Skin of body (tissue), 2 donors: ENCODE measurements around the gene CTSD. TPM values are rescaled to one million over a fixed set of nuclear protein-coding genes. Genes with fewer than 3 reads are reported as not detected.

Source experiments
- DNase-seq: peaks from one replicate; lab custom pipeline; 2025; lab: John Stamatoyannopoulos, UW
- total RNA-seq: library from RNA; depleted of rRNA; stranded (reverse); fragments of >200 nt; gene quantifications from one replicate; pipeline ENCODE4 v1.2.3, GENCODE V29; 2014

CTSD gene
- total RNA-seq, 1 donor from 2014 or later, result 118 TPM

DNA sequence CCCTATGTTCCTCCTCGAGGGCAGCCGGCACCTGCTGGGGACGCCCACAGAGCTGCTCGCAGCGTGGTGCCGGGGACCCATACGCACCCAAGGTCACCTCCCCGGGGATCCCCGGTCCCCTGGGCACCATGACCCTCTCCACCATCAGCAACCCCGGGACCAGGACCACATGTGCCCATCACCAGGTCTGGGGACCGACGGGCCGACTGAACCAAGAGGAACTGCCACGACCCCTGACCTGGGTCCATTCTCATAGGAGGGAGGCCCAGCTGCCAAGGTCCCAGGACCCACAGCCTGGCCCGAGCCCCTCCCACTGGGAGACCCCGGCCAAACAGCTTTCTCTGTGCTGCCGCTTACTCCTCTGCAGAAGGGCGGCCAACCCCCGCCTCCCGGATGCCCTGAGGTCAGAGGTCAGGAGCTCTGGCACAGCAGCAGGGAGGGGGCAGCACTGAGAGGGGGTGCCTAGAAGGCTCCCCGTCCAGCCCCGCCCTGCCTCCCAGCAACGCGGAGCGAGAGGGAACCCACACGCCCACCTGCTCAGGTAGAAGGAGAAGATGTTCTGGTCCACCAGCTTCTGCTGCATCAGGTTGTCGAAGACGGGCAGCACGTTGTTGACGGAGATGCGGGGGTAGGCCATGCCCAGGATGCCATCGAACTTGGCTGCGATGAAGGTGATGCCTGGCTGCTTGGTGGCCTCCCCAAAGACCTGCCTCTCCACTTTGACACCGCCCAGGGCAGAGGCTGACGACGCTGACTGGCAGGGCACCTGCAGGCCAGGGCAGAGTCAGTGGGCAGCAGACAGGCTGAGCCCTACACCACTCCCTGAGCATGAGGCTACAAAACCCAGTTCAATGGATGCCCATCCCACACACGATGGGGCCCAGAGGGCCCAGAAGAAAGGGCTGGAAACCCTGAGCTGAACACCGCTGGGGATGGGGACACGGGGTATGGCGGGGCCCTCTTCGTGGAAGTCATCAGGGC lies 6.6 kb downstream of the CTSD start:
- no peak for DNase-seq

DNA sequence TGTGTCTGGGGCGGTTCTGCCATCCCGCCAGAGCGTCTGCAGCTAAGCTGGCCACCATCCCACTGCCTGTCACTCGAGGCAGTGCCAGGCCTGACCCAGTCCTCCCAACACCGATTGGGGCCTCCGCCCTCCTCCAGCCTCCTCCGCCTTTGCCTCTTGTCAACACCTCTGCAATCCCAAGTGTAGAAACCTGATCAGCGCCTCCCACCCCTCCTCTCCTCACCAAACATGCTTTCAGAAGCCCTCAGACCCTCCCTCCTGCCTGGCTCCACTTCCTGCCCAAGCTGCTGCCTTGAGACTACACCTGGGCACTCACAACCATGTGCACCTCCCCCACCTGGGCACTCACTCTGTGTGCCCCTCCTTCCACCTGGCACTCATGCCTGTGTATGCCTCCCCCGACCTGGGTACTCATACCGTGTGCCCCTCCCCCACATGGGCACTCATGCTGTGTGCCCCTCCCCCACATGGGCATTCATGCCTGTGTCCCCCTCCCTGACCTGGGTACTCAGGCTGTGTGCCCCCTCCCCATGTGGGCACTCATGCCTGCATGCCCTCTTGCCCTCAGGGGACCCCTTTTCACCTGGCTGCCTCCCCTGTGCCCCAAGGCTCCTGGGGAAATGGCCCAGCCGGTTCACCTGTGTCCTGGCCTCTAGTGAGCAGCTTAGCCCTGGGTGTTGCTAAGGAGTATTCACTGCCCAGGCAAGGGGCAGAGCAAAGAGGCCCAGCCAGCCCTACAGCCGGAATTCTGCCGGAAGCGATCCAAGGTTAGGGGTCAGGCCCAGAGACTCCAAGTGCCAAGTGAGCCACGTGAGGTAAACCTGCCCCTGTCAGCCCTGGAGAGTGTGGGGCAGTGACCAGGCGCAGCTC lies 7.8 kb downstream of the CTSD start:
- no peak for DNase-seq

DNA sequence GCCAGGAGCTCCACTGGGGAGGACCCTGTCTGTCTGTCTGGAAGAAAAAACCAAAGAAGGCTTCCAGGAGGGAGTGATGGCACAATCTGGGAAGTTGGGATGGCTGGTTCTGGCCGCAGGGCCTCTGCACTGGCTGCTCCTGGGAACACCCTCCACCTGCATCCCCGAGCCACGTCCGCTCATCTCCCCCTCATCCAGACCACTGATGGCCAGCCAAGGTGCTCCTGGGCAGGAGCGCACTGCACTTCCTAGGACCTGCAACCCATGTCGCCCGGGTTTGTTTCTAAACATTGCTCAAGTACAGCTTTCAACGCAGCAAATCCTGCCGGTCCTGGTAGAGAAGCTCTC lies 8.4 kb downstream of the CTSD start:
- no peak for DNase-seq

DNA sequence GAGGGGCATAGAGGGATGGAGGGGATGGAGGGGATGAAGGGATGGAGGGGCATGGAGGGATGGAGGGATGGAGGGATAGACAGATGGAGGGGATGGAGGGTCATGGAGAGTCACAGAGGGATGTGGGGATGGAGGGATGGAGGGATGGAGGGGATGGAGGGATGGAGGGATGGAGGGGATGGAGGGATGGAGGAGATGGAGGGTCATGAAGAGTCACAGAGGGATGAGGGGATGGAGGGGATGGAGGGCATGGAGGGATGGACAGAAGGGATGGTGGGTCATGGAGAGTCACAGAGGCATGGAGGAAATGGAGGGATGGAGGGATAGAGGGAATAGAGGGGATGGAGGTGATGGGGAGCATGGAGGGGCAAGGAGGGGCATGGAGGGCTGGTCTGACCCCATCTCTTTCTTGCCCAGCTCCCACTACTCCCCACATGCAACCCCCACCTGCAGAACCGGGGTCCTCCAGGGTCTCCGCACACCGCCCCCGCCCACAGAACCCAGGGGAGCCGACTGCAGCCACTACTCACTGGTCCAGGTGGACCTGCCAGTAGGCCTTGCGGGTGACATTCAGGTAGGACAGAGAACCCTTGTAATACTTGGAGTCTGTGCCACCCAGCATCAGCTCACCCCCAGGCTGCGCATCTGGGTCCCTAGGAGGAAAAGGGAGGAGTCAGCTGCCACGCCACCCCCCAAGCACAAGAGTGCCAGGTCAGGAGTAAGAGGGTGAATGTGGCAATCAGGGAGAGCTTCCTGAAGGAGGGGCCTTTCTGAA lies 9.2 kb downstream of the CTSD start:
- no peak for DNase-seq

DNA sequence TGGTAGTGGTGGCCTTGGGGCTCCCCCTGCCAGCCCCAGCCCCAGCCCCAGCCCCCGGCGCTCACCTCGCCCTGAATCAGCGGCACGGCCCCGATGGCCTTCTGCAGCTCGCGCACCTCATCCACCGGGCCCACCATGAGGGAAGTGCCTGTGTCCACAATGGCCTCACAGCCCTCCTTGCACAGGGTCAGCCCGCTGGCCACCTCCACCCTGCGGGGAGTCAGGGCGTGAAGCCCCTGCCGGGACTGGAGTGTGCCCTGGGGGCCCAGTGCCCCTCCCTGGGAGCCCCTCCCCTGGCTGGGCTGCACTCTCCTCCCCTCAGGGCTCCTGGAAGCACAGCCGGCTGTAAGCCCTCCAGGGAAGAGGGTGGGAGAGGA lies 9.8 kb downstream of the CTSD start:
- no peak for DNase-seq

DNA sequence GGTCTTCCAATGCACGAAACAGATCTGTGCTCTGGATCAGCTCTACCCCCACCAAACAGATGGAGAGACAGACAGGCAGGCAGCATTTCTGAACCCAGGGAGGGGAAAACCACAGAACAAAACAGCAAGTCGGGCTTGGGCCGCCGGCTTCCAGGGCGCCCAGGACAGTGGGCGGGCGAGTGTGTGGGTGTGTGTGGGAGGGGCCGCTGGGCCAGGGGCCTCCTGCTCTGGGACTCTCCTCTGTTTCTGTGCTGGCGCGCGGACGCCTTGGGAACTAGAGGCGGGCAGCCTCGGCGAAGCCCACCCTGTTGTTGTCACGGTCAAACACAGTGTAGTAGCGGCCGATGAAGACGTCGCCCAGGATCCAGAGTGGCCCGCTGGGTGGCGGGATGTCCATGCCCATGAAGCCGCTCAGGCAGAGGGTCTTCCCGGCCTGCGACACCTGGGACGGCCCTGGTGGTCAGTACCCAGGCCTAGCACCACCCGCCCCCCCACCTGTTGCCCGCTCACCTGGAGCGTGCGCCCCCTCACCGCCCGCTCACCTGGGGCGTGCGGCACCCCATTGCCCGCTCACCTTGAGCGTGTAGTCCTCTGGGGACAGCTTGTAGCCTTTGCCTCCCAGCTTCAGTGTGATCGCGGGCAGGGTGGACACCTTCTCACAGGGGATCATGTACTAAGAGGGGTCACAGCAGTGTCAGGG lies 10.3 kb downstream of the CTSD start:
- no peak for DNase-seq

DNA sequence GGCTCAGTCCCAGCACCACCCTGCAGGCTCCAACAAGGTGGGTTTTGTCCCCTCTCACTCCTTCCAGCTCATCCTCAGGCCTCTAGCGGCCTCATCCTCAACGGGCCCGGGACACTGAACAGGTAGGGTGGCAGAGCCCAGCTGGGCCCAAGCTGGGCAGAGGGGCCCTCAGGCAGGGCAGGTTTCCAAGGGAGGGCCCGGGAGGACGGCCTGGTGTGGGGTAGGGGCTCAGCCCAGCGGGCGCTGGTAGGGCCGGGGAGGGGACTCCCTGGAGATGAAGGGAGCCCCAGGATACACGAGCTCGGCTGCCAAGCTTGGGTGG lies 10.9 kb downstream of the CTSD start:
- DNase-seq, result no peak

DNA sequence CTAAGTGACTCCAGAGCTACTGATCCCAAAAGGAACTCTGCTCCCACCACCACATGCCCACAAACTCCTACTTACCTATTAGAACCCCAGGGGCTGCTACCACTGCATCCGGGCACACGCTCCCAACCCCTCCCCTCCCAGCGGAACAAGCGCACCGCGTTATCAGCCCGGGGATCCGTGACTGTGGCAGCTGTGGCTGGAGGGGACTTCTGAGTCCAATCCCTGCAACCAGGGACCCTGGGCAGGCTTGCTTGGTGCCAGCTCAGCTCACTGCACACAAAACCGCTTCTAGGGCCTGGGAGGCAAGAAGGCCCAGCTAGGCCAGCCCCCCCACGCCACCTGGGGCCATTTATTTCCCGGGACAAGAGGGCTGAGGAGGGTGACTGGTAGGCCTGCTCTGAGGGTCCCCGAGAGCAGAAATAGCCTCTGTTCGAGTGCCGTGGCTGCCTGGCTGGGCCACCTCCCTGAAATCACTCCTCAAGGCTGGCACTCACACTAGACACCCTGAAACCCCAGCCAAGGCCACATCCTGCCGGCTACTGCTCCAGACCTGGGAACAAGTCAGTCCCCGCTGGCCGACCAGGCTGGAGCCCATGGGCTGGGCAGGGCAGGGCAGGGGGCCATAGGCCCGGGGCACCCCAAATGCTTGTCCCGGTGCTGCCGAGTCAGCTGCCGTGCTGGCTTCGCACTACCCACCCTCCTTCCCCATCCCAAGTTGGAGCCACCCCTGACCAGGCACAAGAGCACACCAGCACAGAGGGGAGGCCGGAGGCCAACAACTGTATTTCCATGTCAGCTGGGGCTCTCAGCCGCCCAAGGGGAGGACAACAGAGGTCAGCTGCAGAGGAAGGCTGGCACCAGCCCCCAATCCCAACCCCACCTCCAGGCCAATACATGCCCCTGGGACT lies 11.5 kb downstream of the CTSD start:
- DNase-seq, result no peak

DNA sequence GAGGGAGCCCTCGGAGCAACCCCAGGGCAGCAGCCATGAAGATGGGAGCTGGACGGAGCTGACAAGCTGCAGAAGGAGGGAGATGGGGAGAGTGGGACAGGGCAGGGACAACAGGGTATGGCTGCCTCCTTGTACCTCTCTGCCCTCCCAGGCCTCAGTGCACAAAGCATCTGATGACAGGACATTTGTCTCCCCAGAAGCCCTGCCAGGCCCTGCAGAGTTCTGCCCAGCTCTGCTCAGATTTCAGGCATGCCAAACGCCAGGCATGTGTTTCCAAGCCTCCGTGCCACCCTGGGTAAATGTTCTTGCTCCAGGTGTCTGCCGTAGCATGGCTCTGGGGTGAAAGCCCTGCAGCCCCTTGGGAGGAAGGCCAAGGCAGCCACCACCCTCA lies 12.2 kb downstream of the CTSD start:
- DNase-seq, result no peak

DNA sequence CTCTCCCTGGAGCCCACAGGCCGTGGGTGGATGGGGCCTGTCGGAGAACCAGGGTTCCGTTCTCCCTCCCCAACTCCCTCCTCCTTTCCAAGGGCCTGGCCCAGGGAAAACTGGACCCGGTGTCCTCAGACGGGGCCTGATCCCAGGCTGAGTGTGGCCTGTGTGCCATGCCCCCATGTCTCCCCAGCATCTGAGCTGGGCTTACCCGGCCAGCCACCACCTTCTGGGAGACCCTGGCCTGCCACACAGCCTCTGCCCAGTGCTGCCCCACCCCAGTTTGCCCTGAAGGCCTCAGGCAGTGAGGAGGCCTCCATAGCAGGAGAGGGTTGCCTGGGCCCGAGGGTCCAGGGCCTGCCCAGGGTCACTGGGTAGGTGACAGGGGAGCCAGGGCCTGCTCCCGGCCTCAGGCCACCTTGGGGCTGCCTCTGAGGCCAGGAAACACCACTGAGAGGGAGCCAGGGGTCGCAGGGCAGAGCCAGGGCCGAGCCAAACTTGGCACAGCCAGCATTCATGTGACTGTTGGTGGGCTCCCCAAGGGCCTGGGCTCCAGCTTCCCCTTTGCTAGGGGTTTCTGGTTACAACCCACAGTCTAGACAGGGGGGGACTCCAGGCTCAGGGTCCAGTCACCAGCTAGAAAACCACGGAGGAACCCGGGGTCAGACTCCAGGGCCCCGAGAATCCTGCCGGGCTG lies 12.7 kb downstream of the CTSD start:
- no peak for DNase-seq

DNA sequence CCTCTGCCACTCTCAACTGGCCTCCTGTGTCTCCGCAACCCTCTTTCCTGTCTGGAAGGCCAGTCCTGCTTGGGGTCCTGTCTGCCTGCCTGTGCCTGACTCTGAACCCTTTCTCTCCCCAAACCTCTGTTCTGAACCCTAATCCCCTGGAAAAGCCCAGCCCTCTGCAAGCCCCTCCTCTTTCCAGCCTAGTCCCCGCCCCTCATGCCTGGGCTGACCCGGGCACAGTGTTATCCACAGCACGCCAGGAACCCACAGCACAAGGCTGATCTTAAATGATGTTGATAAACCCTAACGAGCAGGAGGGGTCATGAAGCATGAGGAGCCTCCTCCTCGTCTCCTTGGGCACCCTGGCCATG lies 13.3 kb downstream of the CTSD start, which contains the start of gene IFITM10:
Gene IFITM10, minus strand, starts transcription at position 115 of the 359 bp plus-strand sequence. CDS start 153 bp downstream, outside the sequence.
- no peak for DNase-seq

DNA sequence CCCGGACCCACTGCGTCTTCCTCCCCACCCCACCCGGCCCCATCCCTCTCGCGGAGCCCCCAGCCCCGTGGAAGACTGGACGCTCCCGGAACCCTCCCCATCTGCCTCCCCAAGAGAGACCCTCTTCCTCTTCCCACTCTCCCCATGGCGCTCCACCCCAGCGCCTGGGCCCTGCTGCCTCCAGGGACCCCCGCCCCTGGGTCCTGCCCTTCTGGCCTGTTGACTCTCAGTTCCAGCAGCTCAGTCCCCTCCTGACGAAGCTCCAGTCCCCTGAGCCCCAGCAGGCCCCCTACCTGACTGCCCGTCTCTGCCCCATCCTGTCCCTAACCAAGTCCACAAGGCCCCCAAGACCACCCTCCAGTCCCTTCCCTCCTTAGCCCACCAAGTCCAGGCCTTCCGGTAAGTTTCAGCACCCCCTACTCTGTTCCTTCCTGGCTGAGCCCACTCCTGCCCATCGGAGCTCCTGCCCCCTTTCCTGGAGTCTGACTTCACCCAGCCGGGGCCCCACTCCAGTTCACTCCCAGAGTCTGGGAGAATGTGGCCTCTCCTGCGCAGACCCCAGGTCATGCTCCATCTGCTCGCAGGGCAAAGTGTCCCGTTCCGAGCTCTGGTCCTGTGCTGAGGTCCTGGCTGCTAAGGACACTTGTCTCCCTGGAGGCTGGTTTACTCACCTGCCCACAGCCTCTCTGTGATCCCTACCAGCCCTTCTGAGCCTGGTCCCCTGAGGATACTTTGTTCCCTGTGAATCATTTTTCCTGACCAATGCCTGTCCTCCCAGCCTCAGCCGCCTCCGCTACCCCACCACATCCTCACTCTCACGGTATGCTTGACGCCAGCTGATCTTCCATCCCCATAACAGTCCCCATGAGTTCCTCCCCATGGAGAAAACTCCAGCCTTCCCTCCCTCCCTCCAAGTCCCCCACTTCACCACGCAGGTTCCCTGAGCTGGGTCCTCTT lies 14.1 kb downstream of the CTSD start:
- no peak for DNase-seq

DNA sequence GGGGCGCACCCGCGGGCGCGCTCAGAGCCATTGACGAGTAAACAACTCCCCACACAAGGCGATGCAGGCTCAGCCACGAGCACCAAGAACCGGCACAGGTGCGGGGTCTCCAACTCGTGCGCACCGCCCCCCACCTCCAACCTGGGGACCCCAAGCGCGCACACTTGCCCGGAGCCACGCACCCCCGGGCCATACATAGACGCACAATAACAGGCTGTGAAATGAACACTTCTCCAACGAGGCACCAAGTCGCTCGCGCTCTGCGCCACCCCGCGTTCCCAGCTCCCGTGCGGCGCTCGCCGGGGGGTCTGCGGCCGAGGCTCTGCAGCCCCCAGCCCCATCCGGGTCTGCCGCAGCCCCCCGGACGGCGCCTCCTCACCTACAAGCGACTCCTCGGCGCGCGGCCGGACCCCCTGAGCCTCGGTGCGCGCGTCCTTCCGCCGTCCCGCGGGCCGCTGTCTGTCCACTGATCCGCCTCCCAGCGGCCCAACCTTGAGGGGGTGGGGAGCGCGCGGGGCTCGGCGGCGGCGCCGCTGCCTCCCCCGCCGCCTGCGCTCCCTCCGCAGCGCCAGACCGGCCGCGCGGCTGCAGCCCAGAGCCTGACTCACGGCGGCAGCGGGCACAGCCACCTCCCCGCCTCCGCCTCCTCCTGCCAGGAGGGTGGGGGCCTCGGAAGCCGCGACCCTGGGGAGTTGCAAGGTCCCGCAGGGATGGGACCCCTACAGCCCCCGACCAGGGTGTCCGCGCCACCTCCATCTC lies 14.9 kb downstream of the CTSD start:
- no peak for DNase-seq

DNA sequence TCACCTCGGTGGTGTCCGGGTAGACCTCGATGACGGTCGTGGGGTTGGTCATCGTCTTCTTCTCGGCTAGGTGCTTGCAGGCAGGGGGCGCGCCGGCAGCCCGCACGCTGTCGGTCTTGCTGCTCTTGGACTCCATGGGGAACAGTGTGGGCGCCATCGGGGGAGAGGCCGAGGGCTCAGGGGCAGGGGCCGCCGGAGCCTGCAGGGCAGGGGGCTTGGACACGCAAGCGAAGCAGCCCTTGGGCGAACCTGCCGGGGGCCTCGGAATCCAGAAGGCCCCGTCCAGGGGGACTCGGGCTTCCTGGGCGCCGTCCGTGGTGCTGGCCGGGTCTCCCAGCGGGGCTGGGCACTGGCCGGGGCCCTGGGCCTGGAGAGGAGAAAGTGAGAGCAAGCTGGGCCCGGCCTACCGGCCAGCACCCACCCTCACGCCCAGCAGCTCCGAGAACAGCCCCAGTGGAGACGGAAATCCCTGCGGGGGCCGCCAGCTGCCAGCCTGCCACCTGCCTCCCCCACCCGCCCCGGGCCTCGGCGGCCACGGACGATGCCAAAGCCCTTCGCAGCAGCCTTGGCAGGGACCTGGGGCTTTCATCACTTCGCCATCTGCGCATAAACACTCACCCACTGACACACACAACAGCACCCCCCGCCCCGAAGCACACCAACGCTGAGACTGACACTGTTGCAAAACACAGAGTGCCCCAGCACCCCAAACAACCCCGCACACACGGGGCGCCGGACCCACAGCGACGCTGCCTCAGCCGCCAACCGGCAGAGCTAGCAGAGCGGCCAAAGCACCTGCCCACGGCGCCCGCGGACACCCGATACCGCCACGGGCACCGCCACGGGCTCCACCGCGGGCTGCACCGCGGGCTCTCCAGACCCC lies 15.7 kb downstream of the CTSD start:
- no peak for DNase-seq

DNA sequence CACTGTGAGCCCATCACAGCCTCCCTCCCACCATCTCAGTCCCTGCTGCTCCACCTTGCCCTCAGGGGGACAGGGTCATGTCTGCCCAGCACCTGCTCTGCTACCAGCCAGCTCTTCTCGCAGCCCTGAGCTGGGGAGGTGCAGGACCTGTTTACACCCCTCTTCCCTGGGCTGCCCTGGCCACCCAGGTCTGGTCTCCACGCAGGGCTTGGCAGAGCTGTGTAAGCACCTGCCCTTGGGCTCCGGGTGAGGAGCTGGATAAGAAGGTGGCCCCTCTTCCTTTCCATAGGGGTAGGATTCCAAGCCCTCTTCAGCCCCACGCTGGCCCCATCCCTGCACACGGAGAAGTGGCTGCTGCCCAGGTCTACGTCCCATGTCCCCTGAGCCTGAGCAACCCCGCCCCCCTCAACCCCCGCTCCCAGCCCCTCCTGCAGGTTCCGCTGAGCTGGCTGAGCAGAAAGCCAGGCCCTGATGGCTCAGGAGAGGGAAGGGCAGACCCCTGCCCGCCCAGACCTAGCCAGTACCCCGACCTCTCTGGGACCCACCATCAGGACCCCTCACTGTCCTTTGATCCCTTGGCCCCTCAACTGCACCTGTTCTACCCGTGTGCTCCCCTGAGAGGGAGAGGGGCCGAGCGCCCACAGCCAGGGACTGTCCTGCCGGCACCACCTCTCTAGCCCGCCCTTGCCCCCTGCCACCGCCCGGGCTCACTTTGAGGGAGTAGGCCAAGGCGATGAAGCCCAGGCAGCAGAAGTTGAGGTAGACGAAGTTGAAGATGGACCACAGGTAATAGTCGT lies 16.6 kb downstream of the CTSD start:
- DNase-seq, result no peak

DNA sequence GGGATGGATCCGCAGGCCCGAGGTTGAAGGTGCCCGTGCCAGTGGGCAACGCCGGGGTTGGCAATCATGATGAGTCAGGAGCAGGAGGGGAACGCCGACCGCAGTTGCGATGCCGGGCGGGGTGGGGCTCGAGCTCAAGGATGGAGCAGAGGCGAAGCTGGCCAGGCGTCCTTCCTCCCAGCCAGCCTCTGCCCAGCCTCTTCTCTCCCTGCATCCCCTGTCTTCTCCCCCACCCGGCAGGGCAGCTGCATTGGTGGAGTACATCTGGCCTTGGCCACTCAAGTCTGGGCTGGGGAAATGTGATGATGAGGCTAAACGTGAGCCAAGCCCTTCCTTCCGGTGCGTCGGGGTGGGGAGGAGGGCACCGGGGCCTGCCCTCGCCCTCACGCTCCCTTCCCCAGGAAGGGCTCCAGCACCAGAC lies 17.2 kb downstream of the CTSD start:
- no peak for DNase-seq
